HG02623 (cell line): Measurements from ENCODE around the gene PNKD.

Experiments
- ATAC-seq: cut with Tn5 transposase; IDR thresholded peaks from one replicate; pipeline ENCODE4 v1.9.1; 2021; ENCODE audit warnings: moderate library complexity; ENCODE audit not compliant: unreplicated experiment

PNKD gene, protein sequence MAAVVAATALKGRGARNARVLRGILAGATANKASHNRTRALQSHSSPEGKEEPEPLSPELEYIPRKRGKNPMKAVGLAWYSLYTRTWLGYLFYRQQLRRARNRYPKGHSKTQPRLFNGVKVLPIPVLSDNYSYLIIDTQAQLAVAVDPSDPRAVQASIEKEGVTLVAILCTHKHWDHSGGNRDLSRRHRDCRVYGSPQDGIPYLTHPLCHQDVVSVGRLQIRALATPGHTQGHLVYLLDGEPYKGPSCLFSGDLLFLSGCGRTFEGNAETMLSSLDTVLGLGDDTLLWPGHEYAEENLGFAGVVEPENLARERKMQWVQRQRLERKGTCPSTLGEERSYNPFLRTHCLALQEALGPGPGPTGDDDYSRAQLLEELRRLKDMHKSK

DNA sequence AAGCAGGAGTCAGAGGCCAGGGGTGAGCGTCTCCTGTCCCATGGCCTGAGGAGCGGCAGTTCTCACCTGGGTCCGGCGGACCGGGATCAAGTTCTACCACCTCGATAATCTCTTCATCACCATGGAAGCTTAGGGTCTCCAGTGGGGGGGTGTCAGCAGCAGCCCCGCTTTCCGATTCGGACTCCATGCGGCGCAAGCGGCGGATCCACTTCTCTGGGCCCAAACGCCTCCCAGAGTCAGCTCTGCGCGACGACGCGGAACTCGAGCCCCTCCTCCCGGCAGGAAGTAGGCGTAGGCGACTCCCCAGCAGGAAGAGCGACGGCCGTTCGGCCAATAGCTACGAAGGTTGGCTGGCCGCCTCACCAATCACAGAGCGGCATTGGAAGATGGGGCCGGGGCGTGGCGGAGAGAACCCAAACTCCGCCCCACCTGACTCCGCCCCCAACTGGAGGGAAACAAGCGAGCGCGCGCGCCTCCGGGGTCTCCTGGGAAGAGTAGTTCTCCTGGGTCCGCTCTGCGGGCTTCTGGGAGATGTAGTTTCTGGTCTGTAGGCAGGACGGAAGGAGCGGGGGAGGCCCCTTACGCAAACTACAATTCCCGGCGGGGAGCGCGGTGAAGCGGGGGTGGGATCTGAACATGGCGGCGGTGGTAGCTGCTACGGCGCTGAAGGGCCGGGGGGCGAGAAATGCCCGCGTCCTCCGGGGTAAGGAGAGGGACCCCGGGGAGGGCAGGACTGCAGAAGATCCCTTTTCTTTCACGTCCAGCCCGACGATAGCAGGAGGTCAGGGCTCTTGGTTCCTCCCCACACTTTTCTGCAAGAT is at the start of gene PNKD, which contains the start of gene AAMP:
TSS of gene PNKD (plus strand) at position 620 of the 821 bp plus-strand sequence. CDS start at position 637, 17 bp downstream.
TSS of gene AAMP (minus strand) at position 238 of the 821 bp plus-strand sequence. CDS start at position 187, 51 bp downstream.
- ATAC-seq: peak; percentile 91

DNA sequence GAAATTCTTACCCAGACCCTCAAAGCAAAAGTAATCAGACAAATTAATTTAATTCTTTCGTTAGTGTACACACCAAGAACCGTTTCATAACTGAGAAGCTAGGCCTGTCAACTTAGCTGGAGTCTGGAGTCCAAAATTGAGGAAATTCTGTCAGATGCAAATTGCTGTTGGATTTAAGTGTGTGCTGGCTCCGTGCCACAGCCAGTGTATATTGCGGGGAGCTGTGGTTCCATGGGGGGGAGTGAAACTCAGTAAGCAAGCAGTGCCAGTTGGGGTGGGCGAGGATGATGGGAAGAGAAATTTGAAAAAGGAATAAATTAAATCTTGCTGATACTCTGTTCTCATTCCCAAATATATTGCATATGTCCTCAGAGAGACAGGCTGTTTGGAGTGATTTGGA is 49.3 kb upstream of the PNKD start:
- no peak for ATAC-seq

DNA sequence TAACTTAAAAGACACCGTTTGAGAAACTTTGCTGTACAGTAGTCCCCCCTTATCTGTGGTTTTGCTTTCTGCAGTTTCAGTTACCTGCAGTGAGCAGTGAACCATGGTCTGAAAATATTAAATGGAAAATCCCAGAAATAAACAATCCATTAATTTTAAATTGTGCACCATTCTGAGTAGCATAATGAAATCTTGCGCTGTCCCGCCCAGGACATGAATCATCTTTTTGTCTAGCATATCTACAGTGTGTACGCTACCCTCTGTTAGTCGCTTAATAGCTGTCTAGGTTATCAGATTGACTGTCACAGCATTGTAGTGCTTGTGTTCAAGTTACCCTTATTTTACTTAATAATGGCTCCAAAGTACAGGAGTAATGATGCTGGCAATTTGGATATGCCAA is 47.3 kb upstream of the PNKD start:
- ATAC-seq: no peak

DNA sequence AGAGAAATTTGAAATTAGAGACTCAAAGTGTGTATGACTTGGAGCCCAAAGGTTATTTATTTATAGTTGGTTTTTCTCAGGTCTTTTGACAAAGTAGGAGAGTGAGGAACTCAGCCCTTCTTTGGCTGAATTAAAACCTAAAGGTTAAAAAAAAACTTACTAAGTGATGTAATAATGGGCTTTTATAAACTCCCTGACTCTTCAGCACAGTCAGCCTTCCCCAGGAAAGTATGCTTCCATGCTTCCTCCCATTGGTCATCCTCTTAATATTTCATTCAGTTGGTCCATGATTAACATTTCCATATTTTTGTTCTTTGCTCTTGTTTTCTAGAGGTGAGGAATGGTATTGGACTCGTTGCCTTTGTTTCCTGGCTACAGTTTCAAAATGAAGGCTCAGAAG is 46.1 kb upstream of the PNKD start:
- ATAC-seq: no peak

DNA sequence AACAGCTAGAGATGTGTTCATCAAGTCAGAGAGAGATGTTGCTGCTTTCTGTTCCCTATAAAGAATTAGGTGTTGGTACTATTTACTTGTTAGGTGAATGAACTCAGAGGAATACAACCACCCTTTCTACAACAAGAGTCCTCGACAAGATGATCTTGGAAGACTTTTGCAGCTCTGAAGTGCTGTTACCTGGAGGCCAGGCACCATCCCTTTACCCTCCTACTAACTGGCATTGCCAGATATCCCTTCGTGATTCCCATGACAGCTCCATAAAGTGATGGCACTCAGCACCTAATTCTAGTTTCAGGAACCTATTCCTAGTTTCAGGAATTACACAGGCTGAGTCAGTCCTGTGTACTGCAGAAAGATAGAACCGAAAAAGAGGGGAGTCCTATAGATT is 43.4 kb upstream of the PNKD start:
- ATAC-seq: no peak

DNA sequence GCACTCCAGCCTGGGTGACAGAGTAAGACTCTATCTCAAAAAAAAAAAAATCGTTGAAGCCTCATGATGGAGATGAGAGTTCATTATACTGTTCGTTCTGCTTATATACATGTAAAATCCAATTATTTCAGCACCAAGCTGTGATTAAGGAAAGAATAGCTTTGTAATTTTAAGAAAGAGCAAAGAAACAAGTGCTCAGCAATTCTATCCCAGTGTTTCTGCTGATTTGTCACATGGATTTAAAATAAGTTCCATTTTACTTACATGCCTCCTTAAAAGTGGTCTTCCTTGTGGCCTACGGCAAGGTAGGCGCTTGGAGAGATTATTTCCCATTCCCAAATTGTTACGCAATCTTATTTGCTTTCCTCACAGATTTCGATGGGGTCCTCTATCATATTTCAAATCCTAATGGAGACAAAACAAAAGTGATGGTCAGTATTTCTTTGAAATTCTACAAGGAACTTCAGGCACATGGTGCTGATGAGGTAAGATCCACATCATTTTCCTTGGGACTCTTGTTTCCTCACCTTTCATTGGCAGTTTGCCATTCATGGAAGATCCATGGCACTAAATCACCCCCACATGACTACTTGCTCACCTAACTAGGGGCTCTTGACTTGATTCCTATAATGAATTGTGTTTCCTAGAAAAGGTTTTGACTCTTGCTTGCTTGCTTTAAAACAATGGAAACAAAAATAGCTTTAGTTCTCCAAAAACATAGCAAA is 41.8 kb upstream of the PNKD start:
- no peak for ATAC-seq

DNA sequence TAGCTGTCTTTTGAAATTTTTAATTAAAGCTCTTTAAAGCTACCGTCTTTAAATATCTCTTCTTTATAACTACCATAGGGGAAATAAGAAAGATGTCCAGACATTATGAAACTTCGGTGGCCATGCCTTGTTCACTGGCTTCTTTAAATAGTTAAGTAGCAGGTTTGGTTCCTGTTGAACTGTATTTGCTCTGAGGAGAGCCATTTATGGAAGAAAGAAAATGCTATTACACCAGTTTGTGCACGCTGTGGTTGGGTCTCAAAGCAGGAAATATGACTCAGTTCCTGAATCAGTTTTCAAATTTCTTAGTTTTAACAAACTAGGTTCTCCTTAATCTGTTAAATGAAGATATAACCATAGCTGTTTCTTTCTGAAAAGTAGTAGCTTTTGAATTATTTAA is 41.1 kb upstream of the PNKD start:
- ATAC-seq: peak; percentile 84

DNA sequence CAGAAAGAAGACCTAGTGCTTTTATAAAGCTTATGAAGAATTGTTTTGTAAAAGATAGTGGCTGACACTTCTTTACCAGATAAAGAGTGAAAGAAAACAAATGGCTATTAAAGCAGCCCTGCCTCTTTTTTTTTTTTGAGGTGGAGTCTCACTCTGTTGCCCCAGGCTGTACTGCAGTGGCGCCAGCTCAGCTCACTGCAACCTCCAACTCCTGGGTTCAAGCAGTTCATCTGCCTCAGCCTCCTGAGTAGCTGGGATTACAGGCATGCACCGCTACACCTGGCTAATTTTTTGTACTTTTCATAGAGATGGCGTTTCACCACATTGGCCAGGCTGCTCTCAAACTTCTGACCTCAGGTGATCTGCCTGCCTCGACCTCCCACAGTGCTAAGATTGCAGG is 40.5 kb upstream of the PNKD start:
- ATAC-seq: no peak

DNA sequence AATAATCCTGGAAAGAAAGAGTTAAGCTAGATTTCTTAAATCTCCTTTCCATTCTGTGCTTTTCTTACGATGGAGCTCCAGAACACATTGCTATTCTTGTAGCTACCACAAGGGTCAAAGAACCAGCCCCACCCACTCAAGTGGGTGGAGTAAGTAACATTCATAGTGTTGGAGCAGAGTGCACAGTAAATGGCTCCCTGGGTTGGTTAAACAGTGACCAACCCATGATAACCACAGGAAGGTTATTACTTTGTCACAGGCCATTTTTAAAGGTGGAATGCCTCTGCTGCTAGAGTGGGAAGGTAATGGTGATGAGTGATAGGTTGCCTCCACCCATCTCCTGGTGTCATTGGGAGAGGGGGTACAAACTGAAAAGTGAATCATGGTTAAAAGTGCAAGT is 39.4 kb upstream of the PNKD start:
- peak; percentile 62 for ATAC-seq

DNA sequence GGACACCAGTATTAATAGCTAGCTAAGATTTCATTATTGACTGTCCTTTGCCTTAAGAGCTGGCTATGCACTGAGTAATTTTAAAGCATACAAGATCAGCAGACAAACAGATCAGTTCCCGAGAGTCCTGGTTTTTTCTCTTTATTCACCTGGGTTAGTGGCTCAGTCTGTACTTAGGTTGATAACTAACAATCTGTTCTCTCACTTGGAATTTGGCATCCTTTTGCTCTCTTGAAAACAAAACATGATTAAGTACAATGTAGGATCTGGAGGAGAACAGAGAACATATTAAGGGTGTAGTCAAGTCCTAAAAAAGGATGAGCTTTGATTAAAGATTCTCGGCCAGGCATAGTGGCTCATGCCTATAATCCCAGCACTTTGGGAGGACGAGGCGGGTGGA is 36.8 kb upstream of the PNKD start:
- ATAC-seq: no peak

DNA sequence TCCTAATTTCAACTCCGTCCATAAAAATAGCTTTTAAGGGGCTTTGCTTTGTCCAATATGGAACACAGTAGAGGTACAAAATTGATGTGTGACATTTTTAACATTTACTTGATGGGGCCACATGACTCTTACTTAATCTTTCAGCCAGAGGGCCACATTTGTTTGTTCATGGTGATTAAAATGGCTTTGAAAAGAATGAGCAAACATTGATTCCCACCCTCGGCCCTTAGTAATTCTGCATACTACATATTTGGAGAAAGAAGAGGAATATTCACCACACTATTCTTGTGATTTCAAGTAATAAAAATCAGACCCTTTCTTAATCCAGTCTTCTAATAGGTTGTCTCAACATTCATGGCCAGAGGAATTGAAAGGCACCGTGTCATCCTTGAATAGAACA is 35.8 kb upstream of the PNKD start:
- no peak for ATAC-seq

DNA sequence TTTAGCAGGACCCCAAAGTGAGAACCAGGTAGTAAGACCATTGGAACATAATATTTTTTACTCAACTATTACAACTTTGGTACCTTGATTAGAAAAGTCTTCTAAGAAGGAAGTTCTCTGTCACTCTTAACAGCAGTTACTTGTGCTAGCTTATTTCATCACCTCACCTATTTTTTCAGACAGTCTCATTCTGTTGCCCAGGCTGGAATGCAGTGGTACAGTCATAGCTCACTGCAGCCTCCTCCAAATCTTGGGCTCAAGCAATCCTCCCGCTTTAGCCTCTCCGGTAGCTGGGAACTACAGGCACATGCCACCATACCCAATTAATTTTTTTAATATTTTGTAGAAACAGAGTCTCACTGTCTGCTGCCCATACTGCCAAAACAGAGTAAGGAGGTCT is 35.3 kb upstream of the PNKD start:
- no peak for ATAC-seq

DNA sequence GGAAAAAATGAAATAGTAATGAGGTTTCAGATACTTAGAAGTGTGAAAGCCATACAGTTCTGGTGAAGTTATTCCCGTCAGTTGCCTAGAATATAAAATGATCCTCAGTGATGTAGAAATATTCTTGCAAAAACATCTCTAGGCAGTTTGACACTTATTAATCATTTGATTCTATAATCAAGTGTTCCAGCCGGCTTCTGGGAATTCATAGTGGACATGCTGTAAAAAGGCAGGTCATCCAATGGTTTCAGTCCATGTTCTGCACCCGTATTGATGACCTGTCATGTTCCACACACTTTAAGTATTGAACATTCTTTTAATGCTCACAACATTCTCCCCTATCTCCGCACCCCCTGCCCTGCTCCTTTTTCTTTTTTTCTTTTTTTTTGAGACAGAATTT is 33.5 kb upstream of the PNKD start:
- no peak for ATAC-seq

DNA sequence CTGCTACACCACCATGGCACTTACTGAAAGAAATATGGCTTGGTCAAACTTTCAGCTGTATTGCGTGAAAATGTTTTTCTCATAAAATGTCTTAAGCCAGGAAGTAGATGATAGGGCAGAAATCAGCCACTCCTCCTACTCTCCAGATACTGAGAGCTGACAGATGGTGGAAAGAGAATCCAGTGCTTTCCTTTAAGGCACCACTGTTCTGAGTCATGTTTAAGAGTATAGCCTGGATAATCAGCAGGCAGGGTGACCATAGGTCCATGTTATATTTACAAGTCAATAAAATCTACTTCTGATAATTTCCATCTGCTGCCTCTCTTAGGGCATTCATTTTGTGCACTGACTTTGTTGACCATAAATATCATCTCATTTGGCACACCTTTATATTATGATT is 31.4 kb upstream of the PNKD start:
- no peak for ATAC-seq

DNA sequence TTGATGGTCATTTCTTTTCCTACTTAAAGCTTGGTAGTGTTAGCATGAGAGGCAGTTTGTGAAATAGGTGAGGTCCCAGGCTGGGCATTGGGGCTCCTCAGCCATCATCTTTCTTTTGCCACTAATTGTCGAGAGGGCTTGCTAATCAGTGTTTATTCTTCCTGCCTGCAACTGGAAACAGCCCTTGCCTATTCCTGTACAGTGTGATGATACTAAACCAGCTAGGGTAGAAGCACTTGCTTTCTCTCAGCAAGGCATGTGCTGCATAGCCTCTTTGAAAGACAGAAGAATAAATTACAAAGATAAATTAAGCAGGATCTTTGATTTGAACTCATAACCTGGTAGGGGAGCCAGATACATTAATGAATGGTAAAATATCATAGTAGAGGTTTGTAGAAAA is 26.1 kb upstream of the PNKD start:
- no peak for ATAC-seq

DNA sequence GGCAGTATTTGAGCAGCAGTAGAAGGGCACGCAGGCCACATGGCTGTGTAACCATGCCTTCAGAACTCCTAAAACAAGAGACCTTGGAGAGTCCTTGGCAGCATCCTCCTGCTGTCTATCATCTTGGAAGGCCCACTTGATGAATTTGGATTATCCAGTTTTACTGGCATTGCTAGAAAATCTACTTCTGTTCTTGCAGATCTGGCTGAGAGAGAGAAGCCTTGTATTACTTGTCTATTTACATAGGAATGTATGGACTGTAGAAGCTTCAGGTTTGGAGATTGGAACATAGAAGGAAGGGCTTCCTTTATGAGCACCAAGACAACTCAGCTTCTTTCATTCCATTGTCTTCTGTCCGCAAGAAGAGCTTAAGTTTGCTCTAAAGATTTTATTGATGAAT is 25.7 kb upstream of the PNKD start:
- no peak for ATAC-seq

DNA sequence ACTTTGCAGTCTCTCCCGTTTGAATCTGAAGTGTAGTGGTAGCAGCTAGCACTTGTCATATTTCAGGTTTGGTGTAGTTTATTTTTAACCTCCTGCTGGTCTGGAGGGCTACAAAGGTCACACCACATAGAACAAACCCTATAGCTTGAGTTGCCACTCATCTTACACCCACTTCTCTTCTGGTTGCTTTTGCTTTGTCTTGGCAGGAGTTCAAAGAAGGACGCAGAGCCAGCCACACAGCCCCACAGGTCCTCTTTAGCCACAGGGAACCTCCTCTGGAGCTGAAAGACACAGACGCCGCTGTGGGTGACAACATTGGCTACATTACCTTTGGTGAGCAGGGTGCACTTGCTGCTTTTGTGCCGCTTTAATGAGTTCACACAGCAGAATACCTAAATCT is 25.1 kb upstream of the PNKD start:
- no peak for ATAC-seq

DNA sequence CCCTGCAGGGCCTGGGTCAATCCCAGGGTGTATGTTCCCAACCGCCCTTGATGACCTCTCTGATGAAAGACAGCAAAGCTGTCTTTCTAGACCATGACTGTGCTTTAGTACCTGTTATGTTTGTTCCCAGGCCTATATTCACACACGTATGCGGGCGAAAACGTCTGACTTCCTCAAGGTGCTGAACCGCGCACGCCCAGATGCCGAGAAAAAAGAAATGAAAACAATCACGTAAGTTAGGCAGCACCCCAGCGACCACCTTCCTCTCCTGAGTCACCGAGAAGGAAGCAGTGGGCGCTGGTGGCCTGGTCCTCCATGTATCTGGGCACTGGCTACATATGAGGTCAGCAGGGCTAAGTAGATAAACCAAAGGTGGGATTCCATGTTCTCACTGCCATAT is 20.6 kb upstream of the PNKD start:
- no peak for ATAC-seq

DNA sequence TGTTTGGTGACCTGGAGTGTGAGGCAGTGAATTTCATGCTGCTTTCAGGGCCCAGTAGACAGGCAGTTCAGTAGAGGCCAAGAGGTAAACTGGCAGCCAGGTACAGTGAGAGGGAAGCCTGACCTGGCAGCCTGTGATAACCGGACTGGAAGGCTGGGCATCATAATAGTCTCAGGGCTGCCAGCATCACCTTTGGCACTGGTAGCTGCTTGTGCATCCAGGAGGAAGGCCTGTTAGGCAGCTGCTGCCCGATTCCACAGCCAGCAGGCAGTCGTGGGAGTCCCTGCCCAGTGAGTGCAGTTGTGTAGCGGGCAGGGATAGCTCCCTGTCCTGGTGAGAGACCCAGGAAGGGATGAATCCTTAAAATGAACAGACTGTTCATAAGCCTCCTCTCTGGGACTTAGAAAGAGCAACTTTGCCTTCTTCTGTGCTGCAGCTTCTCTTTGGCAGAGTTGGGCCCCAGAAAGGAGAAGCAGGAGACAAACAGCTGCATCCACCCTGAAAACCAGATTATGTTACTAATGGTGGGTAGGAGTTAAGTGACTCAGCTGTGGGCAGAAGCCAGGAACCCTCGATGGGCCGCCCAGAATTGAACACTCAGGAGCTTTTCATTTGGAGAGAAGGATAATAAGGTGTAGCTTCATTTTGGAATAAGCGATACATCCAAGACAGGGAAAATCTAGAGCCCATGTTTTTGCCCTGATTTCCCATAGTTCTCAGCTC is 17.6 kb upstream of the PNKD start:
- no peak for ATAC-seq

DNA sequence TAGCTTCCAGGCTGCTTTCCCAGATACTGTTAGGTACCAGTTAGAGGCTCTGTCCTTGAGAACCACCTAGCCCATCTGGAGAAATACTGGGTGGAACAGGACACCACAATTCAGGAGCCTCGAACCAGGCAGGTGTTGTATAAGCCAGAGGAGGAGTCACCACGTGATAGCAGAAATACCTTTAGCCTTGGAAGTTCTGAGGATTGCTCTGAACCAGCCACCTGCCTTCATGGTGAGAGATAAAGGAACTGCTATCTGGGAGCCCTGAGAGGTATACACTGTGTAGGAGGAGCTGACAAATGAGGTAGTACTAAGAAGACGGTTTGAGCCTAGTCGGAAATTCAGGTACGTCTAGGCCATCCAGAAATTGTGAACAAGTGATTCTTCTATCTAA is 17.1 kb upstream of the PNKD start:
- ATAC-seq: no peak

DNA sequence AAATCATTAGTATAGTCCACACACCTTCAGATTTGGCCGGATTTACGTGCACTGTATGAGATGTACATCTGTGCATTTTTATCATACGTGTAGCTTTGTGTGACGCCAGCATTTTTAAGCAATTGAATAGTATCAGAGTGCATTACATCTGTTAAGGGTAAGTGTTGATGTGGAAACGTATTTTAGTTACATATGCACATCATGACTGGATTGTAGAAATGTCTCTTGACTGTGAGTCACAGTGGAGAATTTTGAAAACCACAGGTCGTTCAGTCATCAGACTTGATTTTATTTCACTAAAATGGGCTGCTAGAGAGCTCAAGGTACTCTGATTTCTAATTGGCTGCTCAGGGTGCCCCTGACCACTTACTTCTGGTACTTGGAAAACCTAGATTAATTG is 14.9 kb upstream of the PNKD start:
- ATAC-seq: no peak
